ENCODE data around the gene SH2D5. TPM values are rescaled to one million over a fixed set of nuclear protein-coding genes. Genes with fewer than 3 reads are reported as not detected.

The SH2D5 gene
- total RNA-seq, 1 experiment from 2014 or later, result 10.4 TPM

DNA sequence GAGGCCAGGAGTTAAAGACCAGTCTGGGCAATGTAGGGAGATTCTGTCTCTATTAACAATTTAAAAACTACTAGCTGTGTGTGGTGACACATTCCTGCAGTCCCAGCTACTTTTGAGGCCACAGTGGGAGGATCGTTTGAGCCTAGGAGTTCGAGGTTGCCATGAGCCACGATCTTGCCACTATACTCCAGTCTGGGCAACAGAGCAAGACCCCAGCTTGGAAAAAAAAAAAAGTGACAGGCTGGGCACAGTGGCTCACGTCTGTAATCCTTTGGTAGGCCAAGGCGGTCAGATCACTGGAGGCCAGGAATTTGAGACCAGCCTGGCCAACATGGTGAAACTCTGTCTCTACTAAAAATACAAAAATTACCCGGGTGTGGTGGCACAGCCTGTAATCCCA lies 27.8 kb upstream of the SH2D5 start:
- no peak for TF ChIP-seq TCF7L2 (IDR thresholded peaks at IDR 0.05; ENCODE audit: borderline replicate concordance, extremely low read depth, insufficient read depth, insufficient read length)
- TF ChIP-seq ZFX (IDR thresholded peaks at IDR 0.05), result no peak
- no peak for TF ChIP-seq POLR2A (IDR thresholded peaks at IDR 0.05; ENCODE audit: borderline replicate concordance, extremely low read depth, insufficient read depth, insufficient read length)
- no peak for TF ChIP-seq YY1 (IDR thresholded peaks at IDR 0.05; ENCODE audit: extremely low read depth, insufficient replicate concordance, low read depth, low read length)
- no peak for TF ChIP-seq EGR1 (IDR thresholded peaks at IDR 0.05; ENCODE audit: low read depth)
- Histone ChIP-seq H2AFZ (ENCODE audit: low read depth, low read length, poor library complexity, severe bottlenecking) (no peak overlapping the region), H3K9me3 (ENCODE audit: control insufficient read depth in 1 of 2, insufficient read depth in 1 of 2, low read depth in 1 of 2, low read length in 2 of 2) (no peaks in the 10 kb centered on the region), H3K36me3 (ENCODE audit: control insufficient read depth in 1 of 2, insufficient read depth in 2 of 2, low read length in 2 of 2) (peaks cover 72 to 79% of the 10 kb centered on the region in 2 experiments), H3K4me1 (ENCODE audit: control insufficient read depth in 1 of 2, insufficient read depth in 2 of 2, low read length in 2 of 2) (no peaks in the 10 kb centered on the region), H3K9me2 (ENCODE audit: insufficient read depth) (no peaks in the 10 kb centered on the region), H4K20me1 (ENCODE audit: insufficient read depth) (0 out of 2 replicates have a peak, but pooled peaks cover 3% of the 10 kb centered on the region), H3K27me3 (ENCODE audit: insufficient read depth, low read length) (no peaks in the 10 kb centered on the region), H3K27ac (ENCODE audit: low read depth, low read length) (no peak overlapping the region), H3K4me3 (replicated peaks in 1 of 2; ENCODE audit: low read depth in 1 of 2, low read length in 2 of 2) (no peak overlapping the region), H3K4me2 (ENCODE audit: low read length) (no peak overlapping the region), H3K9ac (ENCODE audit: low read length) (no peak overlapping the region), H3K79me2 (ENCODE audit: insufficient read depth, low read length) (peaks cover 59% of the 10 kb centered on the region)
- ATAC-seq, result no peak
- ChIA-PET CTCF (no interaction called here), POLR2A (no interaction called here), RAD21 (ENCODE audit: low non-redundant PET in 1 of 2, low total read pairs in 2 of 2, uncharacterized antibody in 2 of 2, unreplicated experiment in 2 of 2) (no interaction called here)
- no TSS peak for BruUV-seq (replicated peaks)
- DNase-seq (ENCODE audit: low read depth, low spot score), result no peak
- intact Hi-C loops (cut with micrococcal nuclease), result no loop called here

DNA sequence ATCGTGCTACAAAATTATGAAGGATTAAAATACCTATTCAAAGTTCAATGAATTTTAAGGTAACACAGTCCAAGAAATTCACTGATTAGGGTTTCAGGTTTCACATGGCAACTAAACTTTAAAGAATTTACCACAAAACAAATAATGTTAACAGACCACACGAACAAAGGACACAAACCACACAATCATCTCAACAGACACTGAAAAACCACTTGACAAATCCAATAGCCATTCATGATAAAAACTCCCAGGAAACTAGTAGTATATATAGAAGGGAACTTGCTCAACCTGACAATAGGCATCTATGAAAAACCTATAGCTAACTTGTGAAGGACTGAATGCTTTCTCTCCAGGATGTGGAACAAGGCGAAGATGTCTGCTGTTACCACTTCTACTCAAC lies 21.1 kb upstream of the SH2D5 start:
- intact Hi-C loops (cut with micrococcal nuclease), result no loop called here
- H3K9ac ChIP-seq (ENCODE audit: low read length), result no peak overlapping the region
- no peak overlapping the region for H3K4me3 ChIP-seq (replicated peaks in 1 of 2; ENCODE audit: low read depth in 1 of 2, low read length in 2 of 2)
- H3K27ac ChIP-seq (ENCODE audit: low read depth, low read length), result no peak overlapping the region
- no peak for ATAC-seq
- H3K79me2 ChIP-seq (ENCODE audit: insufficient read depth, low read length), result peaks cover 49% of the 10 kb centered on the region
- ChIA-PET POLR2A (no interaction called here), RAD21 (ENCODE audit: low non-redundant PET in 1 of 2, low total read pairs in 2 of 2, uncharacterized antibody in 2 of 2, unreplicated experiment in 2 of 2) (no interaction called here), CTCF (no interaction called here)
- TF ChIP-seq CBX3 (IDR thresholded peaks at IDR 0.05; ENCODE audit: low read depth), result no peak
- no peak for TF ChIP-seq TCF7L2 (IDR thresholded peaks at IDR 0.05; ENCODE audit: borderline replicate concordance, extremely low read depth, insufficient read depth, insufficient read length)
- TF ChIP-seq SRF (IDR thresholded peaks at IDR 0.05; ENCODE audit: low read depth), result no peak
- TF ChIP-seq POLR2A (IDR thresholded peaks at IDR 0.05; ENCODE audit: borderline replicate concordance, extremely low read depth, insufficient read depth, insufficient read length), result no peak
- TF ChIP-seq JUND (IDR thresholded peaks at IDR 0.05), result no peak
- no peak for TF ChIP-seq CEBPB (IDR thresholded peaks at IDR 0.05; ENCODE audit: low read depth)
- no peak for TF ChIP-seq EGR1 (IDR thresholded peaks at IDR 0.05; ENCODE audit: low read depth)
- TF ChIP-seq ELF1 (IDR thresholded peaks at IDR 0.05; ENCODE audit: borderline replicate concordance, low read depth), result no peak
- TF ChIP-seq, protein P1, sequence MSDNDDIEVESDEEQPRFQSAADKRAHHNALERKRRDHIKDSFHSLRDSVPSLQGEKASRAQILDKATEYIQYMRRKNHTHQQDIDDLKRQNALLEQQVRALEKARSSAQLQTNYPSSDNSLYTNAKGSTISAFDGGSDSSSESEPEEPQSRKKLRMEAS (IDR thresholded peaks at IDR 0.05), result no peak
- TF ChIP-seq ZNF274 (IDR thresholded peaks at IDR 0.05; ENCODE audit: low read depth, low read length), result no peak
- TF ChIP-seq EZH2phosphoT487 (IDR thresholded peaks at IDR 0.05; ENCODE audit: borderline replicate concordance), result no peak
- TF ChIP-seq YY1 (IDR thresholded peaks at IDR 0.05; ENCODE audit: extremely low read depth, insufficient replicate concordance, low read depth, low read length), result no peak
- no peak for TF ChIP-seq FOSL1 (IDR thresholded peaks at IDR 0.05; ENCODE audit: low read depth)
- no peak for TF ChIP-seq RAD21 (IDR thresholded peaks at IDR 0.05; ENCODE audit: low read depth)
- TF ChIP-seq, protein P2, sequence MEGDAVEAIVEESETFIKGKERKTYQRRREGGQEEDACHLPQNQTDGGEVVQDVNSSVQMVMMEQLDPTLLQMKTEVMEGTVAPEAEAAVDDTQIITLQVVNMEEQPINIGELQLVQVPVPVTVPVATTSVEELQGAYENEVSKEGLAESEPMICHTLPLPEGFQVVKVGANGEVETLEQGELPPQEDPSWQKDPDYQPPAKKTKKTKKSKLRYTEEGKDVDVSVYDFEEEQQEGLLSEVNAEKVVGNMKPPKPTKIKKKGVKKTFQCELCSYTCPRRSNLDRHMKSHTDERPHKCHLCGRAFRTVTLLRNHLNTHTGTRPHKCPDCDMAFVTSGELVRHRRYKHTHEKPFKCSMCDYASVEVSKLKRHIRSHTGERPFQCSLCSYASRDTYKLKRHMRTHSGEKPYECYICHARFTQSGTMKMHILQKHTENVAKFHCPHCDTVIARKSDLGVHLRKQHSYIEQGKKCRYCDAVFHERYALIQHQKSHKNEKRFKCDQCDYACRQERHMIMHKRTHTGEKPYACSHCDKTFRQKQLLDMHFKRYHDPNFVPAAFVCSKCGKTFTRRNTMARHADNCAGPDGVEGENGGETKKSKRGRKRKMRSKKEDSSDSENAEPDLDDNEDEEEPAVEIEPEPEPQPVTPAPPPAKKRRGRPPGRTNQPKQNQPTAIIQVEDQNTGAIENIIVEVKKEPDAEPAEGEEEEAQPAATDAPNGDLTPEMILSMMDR (IDR thresholded peaks at IDR 0.05 in 2 of 3, conservative IDR thresholded peaks at IDR 0.05 in 1 of 3; ENCODE audit: borderline replicate concordance in 1 of 3, insufficient read depth in 1 of 3, low read depth in 2 of 3, low read length in 2 of 3), result no peak
- TF ChIP-seq SP1 (IDR thresholded peaks at IDR 0.05; ENCODE audit: low read depth), result no peak
- no peak for TF ChIP-seq POLR2AphosphoS5 (IDR thresholded peaks at IDR 0.05; ENCODE audit: low read depth, low read length)
- no peak overlapping the region for H2AFZ ChIP-seq (ENCODE audit: low read depth, low read length, poor library complexity, severe bottlenecking)
- no peak for DNase-seq (ENCODE audit: low read depth, low spot score)
- no peaks in the 10 kb centered on the region for H3K9me2 ChIP-seq (ENCODE audit: insufficient read depth)
- H4K20me1 ChIP-seq (ENCODE audit: insufficient read depth), result no peaks in the 10 kb centered on the region
- no TSS peak for BruUV-seq (replicated peaks)
- H3K4me2 ChIP-seq (ENCODE audit: low read length), result no peak overlapping the region
- H3K9me3 ChIP-seq (ENCODE audit: control insufficient read depth in 1 of 2, insufficient read depth in 1 of 2, low read depth in 1 of 2, low read length in 2 of 2), result no peaks in the 10 kb centered on the region
- H3K36me3 ChIP-seq (ENCODE audit: control insufficient read depth in 1 of 2, insufficient read depth in 2 of 2, low read length in 2 of 2), result peaks cover 47 to 52% of the 10 kb centered on the region in 2 experiments
- no peaks in the 10 kb centered on the region for H3K4me1 ChIP-seq (ENCODE audit: control insufficient read depth in 1 of 2, insufficient read depth in 2 of 2, low read length in 2 of 2)
- no peaks in the 10 kb centered on the region for H3K27me3 ChIP-seq (ENCODE audit: insufficient read depth, low read length)
